MM.1S (cell line): ENCODE data around the gene PPP1R12A.

ENCODE experiments used
- DNase-seq: peaks from one replicate; pipeline ENCODE4 v3.0.0-alpha.2; 2015
- H2AFZ ChIP-seq: fragments of 300-600 bp; sonication (generic); 2 replicates; pipeline ENCODE4 v1.6.0; 2016; ENCODE audit warnings: antibody characterized with exemption, low read length
- H3F3A ChIP-seq: fragments of 300-600 bp; sonication (generic); 2 replicates; pipeline ENCODE4 v1.6.1; 2016; ENCODE audit warnings: mild to moderate bottlenecking, antibody characterized with exemption, low read length, moderate library complexity, mixed read lengths; ENCODE audit not compliant: insufficient read depth
- H3K27ac ChIP-seq: fragments of 300-600 bp; sonication (generic); 2 replicates; pipeline ENCODE4 v1.5.1; 2016; ENCODE audit warnings: mild to moderate bottlenecking, low read length
- H3K27me3 ChIP-seq: fragments of 300-600 bp; sonication (generic); replicated peaks from 2 replicates; pipeline ENCODE4 v1.6.0; 2016; ENCODE audit warnings: low read length; ENCODE audit not compliant: insufficient read depth
- H3K36me3 ChIP-seq: fragments of 300-600 bp; sonication (generic); replicated peaks from 2 replicates; pipeline ENCODE4 v1.6.1; 2016; ENCODE audit warnings: mild to moderate bottlenecking, low read length, mixed read lengths; ENCODE audit not compliant: insufficient read depth
- H3K4me1 ChIP-seq: fragments of 300-600 bp; sonication (generic); 2 replicates; pipeline ENCODE4 v1.6.1; 2016; ENCODE audit warnings: low read length, mixed read lengths
- H3K4me2 ChIP-seq: fragments of 300-600 bp; sonication (generic); 2 replicates; pipeline ENCODE4 v1.6.0; 2016; ENCODE audit warnings: low read depth, low read length
- H3K4me3 ChIP-seq: fragments of 300-600 bp; sonication (generic); 2 replicates; pipeline ENCODE4 v1.5.1; 2016; ENCODE audit warnings: low read length, mixed read lengths
- H3K79me2 ChIP-seq: fragments of 300-600 bp; sonication (generic); 2 replicates; pipeline ENCODE4 v1.6.1; 2016; ENCODE audit warnings: mixed run types, low read length, mixed read lengths
- H3K9ac ChIP-seq: fragments of 300-600 bp; sonication (generic); 2 replicates; pipeline ENCODE4 v1.6.1; 2016; ENCODE audit warnings: low read length, mixed read lengths
- H3K9me2 ChIP-seq: fragments of 300-600 bp; sonication (generic); replicated peaks from 2 replicates; pipeline ENCODE4 v1.6.1; 2016; ENCODE audit warnings: mild to moderate bottlenecking, low read length, mixed read lengths; ENCODE audit not compliant: insufficient read depth
- H3K9me3 ChIP-seq: fragments of 300-600 bp; sonication (generic); replicated peaks from 2 replicates; pipeline ENCODE4 v1.6.1; 2016; ENCODE audit warnings: mild to moderate bottlenecking, low read length, mixed read lengths; ENCODE audit not compliant: insufficient read depth
- H4K20me1 ChIP-seq: fragments of 300-600 bp; sonication (generic); 2 replicates; pipeline ENCODE4 v1.6.1; 2016; ENCODE audit warnings: mild to moderate bottlenecking, low read length, moderate library complexity, mixed read lengths; ENCODE audit not compliant: insufficient read depth
- CTCF ChIP-seq: fragments of 300-600 bp; sonication (generic); IDR thresholded peaks from 2 replicates; pipeline ENCODE4 v1.5.1; 2016; ENCODE audit warnings: antibody characterized with exemption, low read length, mixed read lengths
- EZH2 ChIP-seq: fragments of 300-600 bp; sonication (generic); optimal IDR thresholded peaks from 2 replicates; pipeline ENCODE3; 2017; ENCODE audit warnings: low read depth, mild to moderate bottlenecking, antibody characterized with exemption, low read length, mixed read lengths
- EZH2phosphoT487 ChIP-seq: fragments of 300-600 bp; sonication (generic); IDR thresholded peaks from 2 replicates; pipeline ENCODE4 v1.6.1; 2018; ENCODE audit warnings: antibody characterized with exemption, low read length

PPP1R12A gene

GRCh38 chr12:79885911-79886490, 48.9 kb downstream of the PPP1R12A start:
- no peak for DNase-seq
- H3K27me3 ChIP-seq = no peaks in the 10 kb centered on the region
- H3K9me3 ChIP-seq = no peaks in the 10 kb centered on the region
- H3K36me3 ChIP-seq = no peaks in the 10 kb centered on the region
- peaks cover 99% of the 10 kb centered on the region for H3K79me2 ChIP-seq
- H3K4me3 ChIP-seq = no peak overlapping the region
- H3F3A ChIP-seq = no peaks in the 10 kb centered on the region
- H2AFZ ChIP-seq = no peak overlapping the region
- peaks cover 3% of the 10 kb centered on the region; the same call in 1 of the 2 replicates for H3K4me1 ChIP-seq
- H4K20me1 ChIP-seq = peaks cover 31% of the 10 kb centered on the region
- H3K27ac ChIP-seq = no peak overlapping the region
- no peaks in the 10 kb centered on the region for H3K9me2 ChIP-seq
- H3K4me2 ChIP-seq = no peak overlapping the region
- no peak overlapping the region for H3K9ac ChIP-seq
- TF ChIP-seq CTCF (no peak), EZH2phosphoT487 (no peak), EZH2 (no peak)

GRCh38 chr12:79884401-79885006, 50.4 kb downstream of the PPP1R12A start:
- no peaks in the 10 kb centered on the region for H3K9me2 ChIP-seq
- no peaks in the 10 kb centered on the region for H3F3A ChIP-seq
- no peak overlapping the region for H3K4me3 ChIP-seq
- no peaks in the 10 kb centered on the region for H3K9me3 ChIP-seq
- peaks cover 23% of the 10 kb centered on the region for H4K20me1 ChIP-seq
- no peak overlapping the region for H3K4me2 ChIP-seq
- H3K79me2 ChIP-seq = peaks cover 99% of the 10 kb centered on the region
- H3K9ac ChIP-seq = no peak overlapping the region
- no peak for DNase-seq
- no peak overlapping the region for H3K27ac ChIP-seq
- H3K27me3 ChIP-seq = no peaks in the 10 kb centered on the region
- TF ChIP-seq EZH2 (no peak), EZH2phosphoT487 (no peak), CTCF (no peak)
- H2AFZ ChIP-seq = no peak overlapping the region
- H3K36me3 ChIP-seq = no peaks in the 10 kb centered on the region
- peaks cover 3% of the 10 kb centered on the region; the same call in 1 of the 2 replicates for H3K4me1 ChIP-seq

- no peak overlapping the region for H3K27ac ChIP-seq
- peaks cover 19% of the 10 kb centered on the region; the same call in 1 of the 2 replicates for H4K20me1 ChIP-seq
- H3K27me3 ChIP-seq = no peaks in the 10 kb centered on the region
- no peak overlapping the region for H2AFZ ChIP-seq
- no peak overlapping the region for H3K4me3 ChIP-seq
- no peaks in the 10 kb centered on the region for H3K9me2 ChIP-seq
- no peak overlapping the region for H3K4me2 ChIP-seq
- H3F3A ChIP-seq = no peaks in the 10 kb centered on the region
- no peaks in the 10 kb centered on the region for H3K36me3 ChIP-seq
- no peak for TF ChIP-seq EZH2phosphoT487
- no peak for TF ChIP-seq EZH2
- TF ChIP-seq CTCF = no peak
- no peak for DNase-seq
- H3K79me2 ChIP-seq = peaks cover 98% of the 10 kb centered on the region
- H3K4me1 ChIP-seq = peaks cover 3% of the 10 kb centered on the region; the same call in 1 of the 2 replicates
- H3K9ac ChIP-seq = no peak overlapping the region
- H3K9me3 ChIP-seq = no peaks in the 10 kb centered on the region
Measured at GRCh38 chr12:79883216-79883615, 51.7 kb downstream of the PPP1R12A start.
